AG09319 (cell line): ENCODE data around the gene CDC25B.

Experiments
- DNase-seq: peaks from one replicate; pipeline ENCODE4 v3.0.0-alpha.2; 2010; ENCODE audit warnings: low read depth; ENCODE audit errors: extremely low read depth
- CTCF ChIP-seq: IDR thresholded peaks from 2 replicates; pipeline ENCODE4 v1.5.1; 2011; ENCODE audit warnings: low read depth, mild to moderate bottlenecking, inconsistent platforms, low read length, moderate library complexity

CDC25B gene

DNA sequence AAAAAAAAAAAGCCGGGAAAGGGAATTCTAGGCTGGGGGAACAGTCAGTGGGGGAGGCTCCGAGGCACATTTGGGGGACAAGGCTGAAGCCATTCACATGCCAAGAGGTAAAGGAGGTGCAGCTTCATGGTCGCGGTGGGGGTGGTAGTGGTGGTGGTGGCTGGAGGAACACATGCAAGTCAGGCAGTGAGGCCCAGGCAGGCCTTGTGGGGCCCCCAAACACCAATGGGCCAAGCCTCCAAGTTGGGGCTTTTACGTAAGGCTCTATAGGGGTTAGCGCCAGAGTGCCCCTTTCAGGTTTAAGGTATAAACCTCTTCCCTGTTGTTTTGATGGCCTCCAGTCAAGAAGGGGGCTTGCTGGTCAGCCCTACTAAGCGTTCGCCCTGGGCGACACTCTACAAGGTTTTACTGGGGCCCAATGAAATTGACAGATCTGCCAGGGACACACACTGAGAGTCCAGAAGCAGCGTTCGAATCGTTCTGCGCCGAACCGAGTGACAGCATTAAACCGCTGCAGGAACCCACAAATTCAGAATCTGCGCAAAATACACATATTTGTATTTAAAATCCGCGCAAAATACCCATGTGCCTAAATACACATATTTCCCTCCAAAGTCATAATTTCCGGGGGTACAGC lies 23.4 kb downstream of the CDC25B start:
- TF ChIP-seq CTCF, result no peak
- no peak for DNase-seq

DNA sequence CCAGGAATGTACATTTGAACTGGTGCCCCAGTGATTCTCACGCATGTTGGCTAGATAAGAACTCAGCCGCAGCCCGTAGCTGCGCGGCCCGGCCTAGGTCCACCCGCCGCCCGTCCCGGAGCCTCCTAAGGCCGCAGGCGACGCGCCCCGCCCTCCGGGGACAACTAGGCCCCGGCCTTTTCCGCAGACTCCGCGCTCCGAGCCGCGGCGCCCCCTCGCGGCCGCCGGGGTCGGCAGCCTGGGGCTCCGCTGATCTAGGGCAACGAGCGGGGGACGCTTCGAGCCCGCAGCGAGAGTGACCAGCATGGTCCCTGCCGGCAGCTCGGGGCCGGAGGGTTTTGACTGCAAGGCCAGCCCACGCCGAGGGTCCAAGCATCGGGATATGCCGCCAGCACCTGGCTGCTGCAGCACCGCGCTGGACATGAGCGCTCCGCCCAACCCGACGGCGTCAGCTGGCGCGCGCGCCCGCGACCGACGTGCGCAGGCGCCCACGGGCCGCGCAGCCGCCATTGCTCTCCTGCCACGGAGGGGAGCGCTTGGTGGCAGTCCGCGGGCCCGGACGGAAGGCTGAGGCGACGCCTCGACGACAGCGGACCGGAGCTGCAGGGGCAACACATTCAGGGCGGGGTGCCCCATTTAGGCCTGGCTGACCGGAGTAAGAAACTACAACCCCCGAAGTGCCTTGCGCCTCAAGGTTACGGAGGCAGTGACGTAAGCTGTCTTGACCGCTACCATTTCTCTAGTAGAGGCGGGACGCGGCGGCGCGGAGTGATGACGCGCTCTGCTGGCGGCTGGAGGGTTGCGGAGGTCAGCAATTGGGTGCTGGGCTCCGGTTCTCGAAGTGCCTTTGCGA lies 24.2 kb downstream of the CDC25B start, which contains the start of gene AP5S1:
AP5S1 (plus strand) TSS at position 500 of the 853 bp plus-strand sequence. CDS start 1,571 bp downstream, outside the sequence.
- peak; percentile 68 for TF ChIP-seq CTCF
- DNase-seq, result peak; percentile 85

- TF ChIP-seq CTCF, result no peak
- no peak for DNase-seq
Observed at GRCh38 chr20:3820901-3821727, 25.0 kb downstream of the CDC25B start.

- no peak for TF ChIP-seq CTCF
- DNase-seq, result no peak
Observed at GRCh38 chr20:3821996-3822395, 25.9 kb downstream of the CDC25B start.

- TF ChIP-seq CTCF, result no peak
- DNase-seq, result no peak
Observed at GRCh38 chr20:3823881-3824280, 27.8 kb downstream of the CDC25B start.

DNA sequence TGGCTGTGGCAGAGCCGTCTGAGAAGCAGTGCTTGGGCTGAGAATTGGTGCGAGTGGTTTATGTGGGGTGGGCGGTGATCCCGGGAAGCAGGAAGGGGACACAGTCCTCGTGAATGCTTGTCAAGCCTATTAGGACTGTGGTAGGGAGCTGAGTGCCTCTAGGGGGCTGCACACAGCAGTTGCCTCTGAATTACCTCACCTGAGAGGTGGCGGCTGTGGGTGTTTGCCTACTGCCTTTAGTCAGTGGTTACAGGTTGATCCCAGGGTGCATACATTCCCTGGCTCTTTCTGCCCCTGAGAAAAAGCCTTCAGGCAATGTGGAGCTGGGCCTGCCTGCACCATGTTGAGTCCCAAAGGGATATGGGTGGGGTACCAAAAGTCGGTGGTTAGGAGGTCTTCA lies 29.4 kb downstream of the CDC25B start:
- TF ChIP-seq CTCF, result no peak
- no peak for DNase-seq
